GM19467 (cell line): ENCODE results near the gene UNC5C.

Source experiments
- ATAC-seq: cut with Tn5 transposase; IDR thresholded peaks from one replicate; pipeline ENCODE4 v1.9.1; 2021; ENCODE audit warnings: mild to moderate bottlenecking, moderate library complexity; ENCODE audit not compliant: unreplicated experiment

Gene UNC5C

DNA sequence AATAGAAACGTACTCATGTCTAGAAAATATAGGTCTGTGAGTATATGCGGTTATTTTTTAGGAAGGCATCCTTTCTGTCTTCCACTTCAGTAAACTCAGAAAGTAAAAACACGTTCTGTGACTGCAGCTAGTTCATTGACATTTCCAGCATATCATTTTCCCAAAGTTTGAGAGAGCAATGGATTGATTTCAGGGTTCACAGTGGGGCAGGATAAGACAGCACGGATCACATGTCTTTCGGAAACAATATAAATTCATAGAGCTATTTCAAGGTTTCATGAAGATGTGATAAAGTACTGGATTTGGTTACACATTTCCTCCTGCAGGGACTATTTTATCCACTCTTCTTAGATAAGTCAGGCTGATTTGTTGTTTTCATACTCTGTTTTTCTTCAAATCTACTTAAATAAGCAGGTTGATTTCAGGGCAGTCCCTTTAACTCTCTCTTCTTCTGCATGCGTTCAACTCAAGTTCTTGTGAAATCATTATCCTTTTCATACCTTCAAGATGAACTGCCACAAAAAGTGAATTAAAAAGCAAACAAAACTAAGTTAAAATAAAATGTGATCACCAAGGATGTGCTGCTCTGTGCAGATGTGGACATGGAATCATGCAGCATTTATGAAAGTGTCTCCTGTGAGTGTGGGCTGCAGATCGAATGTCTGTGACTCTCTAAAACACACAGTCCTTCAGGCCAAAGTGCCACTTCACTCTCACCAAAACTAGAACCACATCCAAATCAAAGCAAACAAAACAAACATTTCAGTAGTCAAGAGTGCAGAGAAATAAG is 187.7 kb downstream of the UNC5C start:
- ATAC-seq = no peak

DNA sequence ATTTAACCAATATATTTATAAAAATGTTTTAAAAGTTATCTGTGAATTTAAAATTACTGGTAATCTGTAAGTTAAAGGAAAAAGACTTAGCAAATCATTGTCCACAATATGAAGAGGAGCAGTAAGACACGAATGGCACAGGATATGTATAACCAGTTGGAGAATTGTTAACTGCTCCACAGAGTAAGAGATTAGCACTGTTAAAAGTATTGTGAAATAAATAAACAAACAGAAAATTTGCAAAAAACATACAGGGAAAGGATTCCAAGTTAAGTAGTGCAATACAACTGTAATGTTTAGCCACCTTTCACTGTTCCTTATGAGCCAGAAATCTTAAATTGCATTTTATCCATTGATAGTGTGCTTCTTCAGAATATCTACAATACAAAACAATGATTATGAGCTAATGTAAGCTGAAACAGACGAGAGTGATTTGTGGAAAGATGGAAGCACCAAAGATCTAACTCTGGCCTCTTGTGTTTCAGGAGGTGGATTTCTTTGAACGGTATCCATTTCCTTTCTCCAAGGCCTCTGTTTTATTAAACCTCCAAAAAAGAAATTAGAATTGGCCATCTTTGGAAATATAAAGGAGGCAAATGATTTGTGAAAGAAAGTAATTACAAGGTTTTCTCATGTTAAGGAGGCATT is 188.4 kb downstream of the UNC5C start:
- ATAC-seq = no peak

DNA sequence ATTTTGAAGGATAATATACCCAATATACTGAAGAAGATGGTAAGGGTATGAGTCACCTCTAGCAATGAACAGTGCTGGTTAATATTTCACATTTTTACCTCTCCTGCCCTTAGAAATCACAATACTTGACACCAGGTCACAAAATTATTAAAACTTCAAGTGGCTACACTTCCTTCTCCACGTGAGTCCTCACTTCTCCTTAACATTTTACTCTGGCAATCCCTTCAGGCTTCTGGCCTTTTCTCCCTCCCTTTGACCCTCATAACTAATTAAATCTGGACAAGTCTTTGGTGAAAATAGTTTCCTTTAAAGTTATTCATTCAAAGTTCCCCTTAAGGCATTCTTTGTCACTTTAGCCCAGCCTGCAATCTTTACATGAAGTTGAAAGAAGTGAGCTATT is 190.4 kb downstream of the UNC5C start:
- no peak for ATAC-seq

DNA sequence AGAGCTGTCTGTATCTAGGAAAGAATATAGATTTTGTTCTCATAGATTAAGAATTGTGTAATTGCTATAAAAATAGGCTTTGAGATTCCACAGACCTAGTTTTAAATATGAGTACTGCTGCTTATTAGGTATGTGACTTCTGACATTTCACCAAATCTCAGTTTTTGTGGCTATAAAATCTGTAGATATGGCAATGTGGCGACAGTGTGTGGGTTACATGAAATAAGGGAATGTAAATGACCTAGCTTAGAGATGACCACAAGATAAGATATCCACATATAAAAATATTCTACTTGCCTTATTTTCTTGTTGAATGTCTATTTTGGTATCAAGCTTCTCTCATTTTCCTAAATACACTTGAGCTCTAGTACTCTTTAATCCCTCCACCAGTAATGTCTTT is 193.8 kb downstream of the UNC5C start:
- no peak for ATAC-seq

DNA sequence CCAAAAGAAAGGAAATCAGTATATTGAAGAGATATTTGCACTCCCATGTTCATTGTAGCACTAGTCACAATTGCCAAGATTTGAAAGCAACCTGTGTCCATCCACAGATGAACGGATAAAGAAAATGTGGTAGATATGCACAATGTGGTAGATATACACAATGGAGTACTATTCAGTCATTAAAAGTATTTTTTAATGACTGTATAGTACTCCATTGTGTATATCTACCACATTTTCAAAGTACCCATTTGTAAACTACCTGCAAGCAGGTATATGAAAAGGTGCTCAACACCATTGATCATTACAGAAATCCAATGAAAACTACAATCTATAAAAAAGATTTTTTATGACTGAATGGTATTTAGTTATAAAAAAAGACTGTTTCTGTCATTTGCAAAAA is 200.4 kb downstream of the UNC5C start:
- ATAC-seq = no peak

DNA sequence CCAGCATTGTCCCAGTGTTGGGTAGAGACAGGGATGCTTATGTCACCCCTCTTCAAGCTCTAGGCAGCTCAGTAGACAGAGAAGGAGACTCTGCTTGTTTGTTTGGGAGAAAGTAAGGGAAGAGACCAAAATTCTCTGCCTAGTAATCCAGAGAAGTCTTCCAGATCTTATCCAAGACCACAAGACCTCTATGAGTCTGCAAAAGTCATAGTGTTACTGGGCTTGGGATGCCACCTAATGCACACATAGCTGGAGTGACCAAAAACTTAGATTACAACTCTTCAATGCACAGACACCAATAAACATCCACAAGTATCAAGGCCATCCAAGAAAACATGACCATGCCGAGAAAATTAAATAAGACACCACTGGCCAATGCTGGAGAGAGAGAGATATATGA is 205.5 kb downstream of the UNC5C start:
- no peak for ATAC-seq

DNA sequence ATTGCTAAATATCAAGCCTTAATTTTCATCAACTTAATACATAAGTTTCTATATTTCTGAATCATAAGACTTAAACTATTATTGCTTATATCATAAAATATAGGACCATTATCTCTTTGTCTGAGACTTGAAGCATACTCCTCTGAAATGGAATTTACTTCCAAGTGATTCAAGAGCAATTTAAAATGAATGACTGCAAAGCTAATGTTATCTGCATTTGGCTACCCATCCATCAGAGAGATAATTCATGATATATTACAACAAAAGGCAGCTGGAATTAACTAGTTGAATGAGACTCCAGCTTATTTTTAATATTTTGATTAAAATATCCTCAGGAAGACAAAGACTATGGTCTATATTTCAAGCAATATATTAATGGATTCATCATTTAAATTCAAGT is 208.6 kb downstream of the UNC5C start:
- ATAC-seq = no peak

DNA sequence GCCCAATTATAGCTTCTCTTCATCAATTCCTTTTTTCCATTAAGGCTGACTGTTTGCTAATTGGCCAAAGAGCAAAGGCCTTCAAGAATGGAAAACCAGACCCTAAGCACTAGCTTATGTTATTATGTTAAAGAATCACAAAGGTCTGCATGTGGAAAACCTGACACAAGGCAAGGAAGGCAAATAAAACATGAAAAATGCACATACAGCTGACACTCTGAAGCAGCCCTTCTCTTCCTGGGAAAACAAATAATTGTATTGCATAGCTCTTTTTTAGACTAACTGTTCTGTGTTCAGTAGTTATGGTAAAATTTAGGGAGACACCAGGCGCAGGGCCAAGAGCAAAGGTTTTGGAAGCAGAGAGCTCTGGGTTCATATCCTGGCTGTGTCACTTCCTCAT is 223.1 kb downstream of the UNC5C start:
- ATAC-seq = no peak

DNA sequence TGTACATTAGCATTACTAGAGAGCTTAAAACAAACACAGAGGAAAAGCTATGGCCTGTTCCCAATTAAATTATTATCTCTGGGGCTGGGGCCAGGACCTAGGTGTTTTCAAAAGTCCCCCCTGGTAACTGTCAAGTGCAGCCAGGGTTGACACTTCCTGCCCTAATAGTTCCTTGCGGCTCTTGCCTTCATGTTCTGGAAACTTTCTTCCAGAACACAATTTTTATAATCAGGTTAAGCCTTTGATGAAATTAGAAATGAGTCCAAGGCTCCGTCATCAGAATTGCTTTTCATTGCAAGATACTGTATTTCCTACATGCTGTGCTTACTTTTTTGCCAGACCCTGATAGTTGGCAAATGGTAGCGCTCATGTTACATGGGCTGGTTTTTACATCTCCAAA is 229.6 kb downstream of the UNC5C start:
- ATAC-seq = no peak

DNA sequence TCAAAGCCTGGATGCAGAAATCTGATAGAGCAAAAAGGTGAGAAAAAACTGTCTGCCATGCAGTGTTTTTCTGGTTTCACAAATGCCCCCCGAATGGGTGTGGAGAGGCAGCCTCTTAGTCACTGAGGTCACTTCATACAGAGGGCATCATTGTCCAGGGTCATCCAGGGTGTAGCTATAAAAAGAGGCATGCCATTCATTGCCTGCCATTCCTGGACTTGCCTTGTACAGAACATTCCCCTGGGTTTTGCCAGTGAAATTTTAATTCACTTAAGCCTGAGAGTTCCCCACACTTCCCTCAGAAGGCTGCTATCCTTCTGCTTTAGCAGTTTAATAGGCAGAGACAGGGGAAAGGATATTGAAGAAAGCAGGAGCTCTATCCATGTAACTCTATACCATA is 230.3 kb downstream of the UNC5C start:
- ATAC-seq = no peak

DNA sequence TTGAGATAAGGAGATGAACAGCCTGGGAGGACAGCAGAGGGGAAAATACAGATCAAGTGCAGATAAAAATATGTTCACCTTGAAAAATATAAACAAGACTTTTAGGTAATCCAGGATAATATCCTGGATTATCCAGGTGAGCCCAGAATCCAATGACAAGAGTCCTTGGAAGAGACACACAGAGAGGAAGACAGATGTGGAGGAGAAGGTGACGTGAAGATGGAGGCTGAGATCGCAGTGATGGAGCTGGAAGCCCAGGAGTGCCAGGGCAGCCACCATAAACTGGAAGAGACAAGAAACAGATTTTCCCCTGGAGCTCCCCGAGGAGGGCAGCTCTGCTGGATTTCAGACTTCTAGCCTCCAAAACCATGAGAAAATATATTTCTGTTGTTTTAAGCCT is 230.7 kb downstream of the UNC5C start:
- ATAC-seq = no peak

DNA sequence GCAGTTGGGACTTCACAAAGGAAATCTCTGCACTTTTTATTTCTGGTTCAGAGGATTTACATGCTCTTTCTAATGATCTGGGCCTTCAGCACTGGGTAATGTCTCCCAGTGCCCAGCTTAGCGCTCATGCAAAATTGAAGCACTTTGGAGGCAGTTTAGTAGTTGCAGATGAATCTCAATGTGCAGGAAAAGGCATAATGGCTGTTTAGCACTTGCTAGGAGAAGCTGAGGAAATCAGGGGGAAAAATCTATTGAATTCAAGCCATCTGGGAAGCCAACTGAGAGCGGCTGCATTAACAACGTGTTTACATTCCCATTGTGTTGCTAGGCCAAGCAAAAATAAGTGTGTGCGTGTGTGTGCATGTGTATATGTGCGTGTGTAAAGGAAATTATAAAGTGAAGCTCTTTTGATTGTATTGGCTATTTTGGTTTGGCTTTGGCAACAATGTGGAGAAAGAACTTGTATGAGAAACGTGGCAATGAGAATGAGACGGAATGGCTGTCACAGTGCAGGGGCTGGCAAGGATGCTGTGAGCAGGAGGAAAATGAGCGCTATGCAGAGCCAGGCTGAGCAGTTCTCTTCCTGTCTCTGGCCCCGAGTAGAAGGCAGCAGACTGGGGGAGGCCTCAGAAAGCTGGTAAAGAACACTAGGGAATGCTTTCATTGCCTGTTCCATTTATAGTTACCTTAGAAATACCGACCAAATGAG is 231.5 kb downstream of the UNC5C start:
- ATAC-seq = no peak

DNA sequence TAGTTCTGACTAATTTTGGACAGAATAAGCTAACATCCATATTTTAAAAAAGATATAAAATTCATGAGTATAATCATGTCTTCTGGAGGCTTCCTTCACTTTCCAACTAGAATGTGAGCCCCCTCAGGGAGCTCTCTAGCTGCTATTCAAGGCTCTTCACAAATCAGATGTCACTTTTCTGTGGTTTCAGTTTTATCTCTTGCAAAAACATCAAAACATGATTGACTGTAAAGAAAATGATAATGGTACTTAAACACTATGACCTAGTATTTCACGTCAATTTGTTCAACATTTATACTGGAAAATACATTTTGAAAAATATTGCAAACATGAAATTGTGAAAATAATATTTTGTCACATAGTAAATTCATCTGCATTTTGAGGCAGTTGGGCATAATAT is 234.2 kb downstream of the UNC5C start:
- no peak for ATAC-seq

DNA sequence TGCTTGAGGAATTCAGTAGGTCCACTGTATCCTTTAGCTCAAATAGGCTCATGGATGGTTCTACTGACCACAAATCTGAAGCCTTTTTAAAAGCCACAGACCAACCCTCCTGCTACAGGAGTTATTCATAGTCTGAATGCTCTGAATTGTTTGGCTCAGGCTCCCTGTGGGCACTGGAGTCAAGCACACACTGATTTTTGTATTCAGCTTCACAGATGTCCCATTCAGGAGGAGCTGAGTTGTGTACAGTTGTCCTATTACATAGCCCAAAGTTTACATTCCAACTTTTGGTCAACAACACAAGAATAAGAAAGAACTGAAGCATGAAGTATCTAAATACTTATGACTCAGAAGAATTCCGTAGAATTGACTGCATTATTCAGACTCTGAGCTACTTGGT is 243.9 kb downstream of the UNC5C start:
- ATAC-seq = no peak

DNA sequence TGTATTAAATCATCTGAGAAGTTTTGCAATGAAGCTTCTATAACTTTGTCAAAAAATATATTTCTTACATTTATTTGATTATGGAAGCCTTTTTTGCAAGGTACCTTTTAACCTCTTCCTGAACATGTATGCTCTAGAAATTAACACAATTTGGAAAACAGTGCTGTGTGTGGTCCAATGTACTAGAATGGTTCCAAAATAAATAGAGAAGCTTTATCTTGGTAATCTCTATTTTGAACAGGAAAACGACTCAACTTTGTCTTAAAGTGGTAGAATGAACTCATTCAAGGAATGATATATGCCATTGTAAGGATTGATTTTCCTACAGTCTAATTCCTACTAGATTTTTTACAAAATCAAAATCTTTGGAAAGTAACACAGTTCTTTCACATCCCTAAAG is 248.5 kb downstream of the UNC5C start:
- ATAC-seq = no peak

DNA sequence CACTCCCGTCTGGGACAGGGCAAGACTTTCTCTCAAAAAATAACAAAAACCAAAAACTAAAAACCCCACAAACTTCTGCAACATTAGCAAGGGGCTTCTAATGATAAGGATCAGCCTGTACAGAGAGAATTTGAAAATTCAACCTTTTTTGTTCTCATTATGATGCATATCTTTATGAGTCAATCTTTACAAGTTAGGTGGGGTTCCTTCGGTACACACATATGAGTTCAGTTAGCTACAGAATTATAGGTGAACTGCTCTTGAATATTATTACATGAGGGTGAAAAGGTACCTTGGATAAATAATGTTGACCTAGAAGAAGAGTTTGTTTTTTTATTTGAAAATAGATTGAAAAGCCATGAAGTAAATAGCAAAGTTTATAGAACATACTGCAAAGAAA is 252.7 kb downstream of the UNC5C start:
- no peak for ATAC-seq

DNA sequence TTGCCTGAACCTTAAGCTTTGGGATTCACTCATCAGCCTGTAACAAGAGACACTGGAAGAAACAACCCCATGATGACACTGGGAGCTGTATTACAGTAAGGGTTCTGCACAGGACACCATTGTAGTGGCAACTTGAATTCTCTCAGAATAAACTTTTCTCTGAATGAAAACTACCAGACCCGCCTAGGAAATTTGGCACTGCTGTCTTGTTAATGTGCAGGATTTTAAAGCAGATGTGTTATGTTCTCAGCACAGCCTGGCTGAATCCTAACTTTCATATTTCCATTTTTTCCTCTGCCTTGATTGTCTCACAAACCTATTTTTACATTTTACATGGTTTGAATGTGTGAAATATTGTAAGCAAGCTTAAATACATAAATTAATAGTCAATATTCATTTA is 253.6 kb downstream of the UNC5C start:
- ATAC-seq = no peak

DNA sequence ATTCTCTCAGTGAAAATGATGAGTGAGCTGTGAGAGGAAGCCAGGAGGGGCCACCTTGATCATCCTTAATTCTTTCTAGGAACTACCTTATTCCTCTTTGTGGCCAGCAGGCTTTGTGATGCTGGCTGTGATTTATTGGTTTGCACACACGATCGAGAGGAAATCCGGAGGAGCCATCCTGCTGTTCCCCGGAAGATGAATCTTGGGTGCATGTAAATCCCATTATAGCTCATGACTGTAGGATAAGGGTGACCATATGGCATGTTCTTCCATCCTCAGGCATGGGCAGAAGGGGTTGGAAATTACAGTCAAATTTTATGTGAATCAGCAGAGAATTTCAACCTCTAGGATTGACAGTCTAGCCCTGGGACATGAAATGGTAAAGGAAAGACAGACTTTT is 254.5 kb downstream of the UNC5C start:
- ATAC-seq = no peak

DNA sequence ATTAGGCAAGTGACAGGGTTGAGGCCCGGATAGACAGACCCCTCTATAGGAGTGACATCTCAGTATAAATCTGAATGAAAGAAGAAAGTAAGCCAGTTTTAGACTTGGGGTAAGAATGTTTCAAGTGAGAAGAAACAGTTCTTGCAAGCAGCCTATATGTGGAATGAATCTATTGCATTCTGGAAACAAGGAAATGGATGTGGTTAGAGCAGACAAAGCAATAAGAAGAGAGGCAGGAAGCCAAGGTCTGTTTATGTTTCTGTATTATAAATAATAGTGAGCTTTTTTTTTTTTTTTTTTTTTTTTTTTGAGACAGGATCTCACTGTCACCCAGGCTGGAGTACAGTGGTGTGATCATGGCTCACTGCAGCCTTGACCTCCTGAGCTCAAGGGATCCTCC is 255.8 kb downstream of the UNC5C start:
- ATAC-seq = no peak

DNA sequence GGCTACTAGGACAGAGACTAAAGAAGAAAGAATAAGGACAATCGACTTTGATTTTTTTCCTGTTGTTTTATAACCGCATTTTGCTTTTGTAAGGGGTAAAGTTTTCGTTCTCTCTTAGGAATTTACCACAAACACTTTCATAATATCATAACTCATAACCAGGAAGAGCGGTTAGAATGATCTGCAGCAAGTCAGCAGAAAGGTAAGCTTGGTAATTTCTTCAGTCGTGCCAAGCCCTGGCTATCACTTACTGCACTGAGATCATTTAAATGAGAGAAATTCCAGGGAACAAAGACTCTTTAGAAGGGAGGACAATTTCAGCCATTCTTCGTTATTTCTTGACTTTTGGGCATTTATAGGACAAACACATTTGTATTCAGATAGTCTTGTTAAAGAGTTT is 258.1 kb downstream of the UNC5C start:
- no peak for ATAC-seq

DNA sequence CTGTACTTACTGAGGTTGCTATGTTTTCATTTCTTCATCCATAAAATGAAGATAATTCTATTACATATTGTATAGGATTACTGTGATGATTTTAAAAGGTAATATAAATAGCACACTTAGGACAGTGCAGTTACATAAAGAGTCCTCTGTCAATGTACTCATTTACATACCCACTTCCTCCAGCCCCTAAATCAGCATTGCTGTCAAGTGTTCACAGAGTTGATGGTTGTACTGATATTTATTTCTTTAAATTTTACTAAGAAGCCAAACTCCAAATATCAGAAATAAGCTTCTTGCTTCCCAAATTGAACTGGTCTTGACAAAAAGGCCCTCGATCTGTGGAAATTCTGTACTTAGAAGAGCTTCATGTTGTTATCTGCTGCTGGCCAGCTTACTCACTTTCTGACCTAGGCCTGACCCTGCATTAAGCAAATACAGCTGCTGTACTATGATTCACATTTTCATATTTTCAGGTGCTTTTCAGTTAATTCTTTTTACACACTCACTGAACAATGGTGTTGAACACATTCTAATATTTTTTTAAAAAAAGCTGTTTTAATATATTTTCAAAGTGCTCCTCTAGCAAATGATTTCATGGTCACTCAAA is 259.6 kb downstream of the UNC5C start:
- ATAC-seq = peak; percentile 65

DNA sequence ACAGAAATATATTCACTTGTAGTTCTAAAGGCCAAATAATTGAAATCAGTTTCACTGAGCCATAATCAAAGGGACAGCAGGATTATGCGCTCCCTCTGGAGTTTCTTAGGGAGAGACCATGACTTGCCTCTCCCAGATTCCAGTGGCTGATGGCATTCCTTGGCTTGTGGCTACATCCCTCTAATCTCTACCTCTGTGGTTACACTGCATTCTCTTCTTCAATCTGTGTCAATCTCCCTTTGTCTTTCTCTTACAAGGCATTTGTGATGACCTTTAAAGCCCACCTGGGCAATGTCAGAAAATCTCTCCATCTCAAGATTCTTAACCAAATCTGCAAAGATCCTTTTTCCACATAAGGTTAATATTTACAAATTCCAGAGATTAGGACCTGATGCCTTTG is 260.2 kb downstream of the UNC5C start:
- no peak for ATAC-seq
